ENCODE measurements around the gene CTIF. TPM values are rescaled to one million over a fixed set of nuclear protein-coding genes. Genes with fewer than 3 reads are reported as not detected.
A peak's percentile ranks its signal among the peaks of the same experiment; 100 is the strongest.

The CTIF gene
- total RNA-seq, 1 donor = 86.4 TPM

DNA sequence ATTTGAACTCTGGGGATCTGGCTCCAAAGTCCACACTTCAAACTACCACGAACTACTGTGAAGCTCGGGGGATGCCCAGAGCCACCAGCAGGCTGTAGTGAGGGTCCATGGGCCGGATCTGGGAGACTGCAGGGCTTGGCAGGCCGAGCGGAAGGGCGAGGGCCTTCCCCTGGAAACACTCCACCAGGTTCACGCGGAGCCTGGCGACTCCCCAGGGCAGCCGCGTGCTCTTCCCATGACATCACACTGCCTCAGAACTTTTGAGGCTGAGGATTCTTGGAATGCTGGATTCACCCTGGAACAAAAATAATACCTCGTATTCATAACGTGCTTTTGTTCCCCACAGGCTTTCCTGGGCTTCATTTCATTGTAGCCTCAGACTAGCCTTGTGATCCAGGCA lies 210.9 kb downstream of the CTIF start:
- peak; percentile 84 for DNase-seq (ENCODE audit: low read depth)
- no peak overlapping the region for H3K4me3 ChIP-seq (ENCODE audit: low read depth, low read length)
- peak; percentile 24 for TF ChIP-seq CTCF (IDR thresholded peaks at IDR 0.05; ENCODE audit: insufficient read depth, low read depth, low read length)

GRCh38 chr18:48750485-48751175 lies 211.8 kb downstream of the CTIF start:
- no peak for DNase-seq (ENCODE audit: low read depth)
- no peak for TF ChIP-seq CTCF (IDR thresholded peaks at IDR 0.05; ENCODE audit: insufficient read depth, low read depth, low read length)

DNA sequence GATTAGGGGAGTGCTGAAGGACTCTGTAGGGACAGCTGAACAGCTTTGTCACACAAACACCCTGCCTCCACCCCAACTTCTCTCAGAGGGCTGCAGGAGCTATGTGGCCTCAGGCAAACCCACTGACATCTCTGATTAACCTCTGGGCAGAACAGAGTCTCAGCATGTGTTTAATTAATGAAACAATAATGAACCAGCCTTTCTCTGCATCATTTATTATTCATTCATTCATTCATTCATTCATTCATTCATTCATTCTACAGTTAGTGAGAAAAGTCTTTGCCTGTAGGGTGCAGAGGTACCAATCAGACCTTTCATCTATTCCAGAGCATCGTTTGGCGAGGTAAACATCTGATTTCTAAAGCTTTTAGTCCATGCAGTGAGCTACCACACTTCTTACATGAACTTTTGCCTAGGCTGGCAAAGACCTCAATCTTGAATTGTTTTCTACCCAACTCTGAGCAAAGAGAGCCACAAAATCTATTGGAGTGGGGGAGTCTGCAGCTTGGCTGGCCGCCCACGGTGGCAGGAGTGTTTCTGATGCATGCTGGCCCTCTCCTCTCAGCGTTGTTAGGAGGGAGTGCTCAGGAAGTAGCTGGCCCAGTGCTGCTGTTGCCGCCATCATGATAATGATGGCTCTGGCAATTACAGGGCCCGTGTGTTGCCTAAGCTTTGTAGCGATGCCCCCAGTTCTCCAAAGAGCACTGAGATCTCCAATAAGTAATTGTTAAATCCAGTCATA lies 213.1 kb downstream of the CTIF start:
- no peak for DNase-seq (ENCODE audit: low read depth)

More at GRCh38 chr18:48750485-48751175, 211.8 kb downstream of the CTIF start:
- H3K4me3 ChIP-seq (ENCODE audit: low read depth, low read length) = no peak overlapping the region

GRCh38 chr18:48752478-48752877 lies 213.6 kb downstream of the CTIF start:
- TF ChIP-seq CTCF (IDR thresholded peaks at IDR 0.05; ENCODE audit: insufficient read depth, low read depth, low read length) = no peak

More for the DNA sequence above, 213.1 kb downstream of the CTIF start:
- no peak overlapping the region for H3K4me3 ChIP-seq (ENCODE audit: low read depth, low read length)
- TF ChIP-seq CTCF (IDR thresholded peaks at IDR 0.05; ENCODE audit: insufficient read depth, low read depth, low read length) = no peak

DNA sequence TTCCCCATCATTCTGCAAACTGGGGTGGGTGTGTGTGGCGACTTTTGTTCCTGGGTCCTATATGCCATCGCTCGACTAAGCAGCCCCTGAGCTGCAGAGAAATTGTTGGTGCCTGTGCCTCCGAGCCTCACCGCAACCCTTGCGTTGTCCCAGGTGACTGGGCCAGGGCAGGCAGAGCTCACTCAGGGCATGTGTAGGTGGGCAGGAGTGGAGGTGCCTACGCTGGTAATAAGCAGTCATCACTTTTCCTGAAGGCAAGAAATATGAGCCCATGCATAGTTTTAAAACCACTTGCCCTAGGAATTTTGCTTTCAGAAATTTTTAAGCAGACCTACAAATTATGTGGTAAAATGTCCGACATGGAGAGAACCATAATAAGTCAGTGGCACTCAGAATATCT lies 214.1 kb downstream of the CTIF start:
- no peak for TF ChIP-seq CTCF (IDR thresholded peaks at IDR 0.05; ENCODE audit: insufficient read depth, low read depth, low read length)
- no peak overlapping the region for H3K4me3 ChIP-seq (ENCODE audit: low read depth, low read length)
- DNase-seq (ENCODE audit: low read depth) = no peak

More at GRCh38 chr18:48752478-48752877, 213.6 kb downstream of the CTIF start:
- H3K4me3 ChIP-seq (ENCODE audit: low read depth, low read length) = no peak overlapping the region
- DNase-seq (ENCODE audit: low read depth) = no peak

GRCh38 chr18:48753691-48754090 lies 214.9 kb downstream of the CTIF start:
- no peak for DNase-seq (ENCODE audit: low read depth)
- no peak for TF ChIP-seq CTCF (IDR thresholded peaks at IDR 0.05; ENCODE audit: insufficient read depth, low read depth, low read length)
- H3K4me3 ChIP-seq (ENCODE audit: low read depth, low read length) = no peak overlapping the region

Data from fibroblast of villous mesenchyme (primary cell).